A673 (cell line): Measurements from ENCODE around the gene ASXL1. TPM values are rescaled to one million over a fixed set of nuclear protein-coding genes. Genes with fewer than 3 reads are reported as not detected.

Experiments used
- BruUV-seq: library from RNA; stranded (reverse); fragments of 400-500 nt; replicated peaks from 2 replicates; lab custom pipeline; 2021; lab: Mats Ljungman, UMichigan
- CTCF ChIA-PET: fragments of 300-600 bp; sonication (Branson Sonifier 250); formaldehyde crosslinking; loops from one replicate; lab custom pipeline; 2022; ENCODE audit warnings: antibody characterized with exemption; lab: Charles Lee
- POLR2A ChIA-PET: fragments of 300-600 bp; sonication (Branson Sonifier 250); formaldehyde crosslinking; loops from one replicate; lab custom pipeline; 2022; ENCODE audit warnings: antibody characterized with exemption; ENCODE audit not compliant: low non-redundant PET; lab: Charles Lee
- DNase-seq: peaks from one replicate; pipeline ENCODE4 v3.0.0-alpha.2; 2015; ENCODE audit warnings: low spot score
- H3K27ac ChIP-seq: fragments of 200-600 bp; sonication (generic); 2 replicates; pipeline ENCODE4 v1.5.1; 2016; ENCODE audit warnings: mixed run types, low read depth, mild to moderate bottlenecking, mixed read lengths, antibody characterized with exemption, low read length; ENCODE audit not compliant: poor library complexity, severe bottlenecking
- H3K27me3 ChIP-seq: fragments of 200-600 bp; sonication (generic); replicated peaks from 2 replicates; pipeline ENCODE4 v1.6.1; 2017; ENCODE audit warnings: mixed run types, low read depth, mild to moderate bottlenecking, mixed read lengths, antibody characterized with exemption, low read length; ENCODE audit not compliant: insufficient read depth, poor library complexity
- H3K36me3 ChIP-seq: fragments of 200-600 bp; sonication (generic); 2 replicates; pipeline ENCODE4 v1.6.1; 2016; ENCODE audit warnings: mixed run types, mild to moderate bottlenecking, mixed read lengths, antibody characterized with exemption, low read length; ENCODE audit not compliant: insufficient read depth, poor library complexity, severe bottlenecking
- H3K4me1 ChIP-seq: fragments of 200-600 bp; sonication (generic); 2 replicates; pipeline ENCODE4 v1.6.1; 2017; ENCODE audit warnings: mixed run types, mild to moderate bottlenecking, mixed read lengths, antibody characterized with exemption, low read length; ENCODE audit not compliant: insufficient read depth, poor library complexity, severe bottlenecking
- H3K4me3 ChIP-seq: fragments of 200-600 bp; sonication (generic); 2 replicates; pipeline ENCODE4 v1.5.1; 2016; ENCODE audit warnings: low read depth, mixed run types, mild to moderate bottlenecking, mixed read lengths, low read length; ENCODE audit not compliant: poor library complexity, severe bottlenecking
- H3K9me3 ChIP-seq: fragments of 200-600 bp; sonication (generic); 2 replicates; pipeline ENCODE4 v1.6.1; 2016; ENCODE audit warnings: mixed run types, low read depth, mild to moderate bottlenecking, mixed read lengths, antibody characterized with exemption, low read length; ENCODE audit not compliant: poor library complexity, severe bottlenecking
- EZH2 ChIP-seq: fragments of 200-600 bp; sonication (generic); IDR thresholded peaks from 2 replicates; pipeline ENCODE4 v1.6.1; 2017; ENCODE audit warnings: borderline replicate concordance, low read depth, mild to moderate bottlenecking, mixed read lengths, antibody characterized with exemption, low read length; ENCODE audit not compliant: poor library complexity, severe bottlenecking
- intact Hi-C: fragments of 100-400 bp; cut with micrococcal nuclease; formaldehyde crosslinking; loops from one replicate; pipeline ENCODE4 v1.10.0; 2022; ENCODE audit not compliant: unreplicated experiment
- total RNA-seq: library from RNA; stranded (reverse); gene quantifications from 2 replicates; pipeline ENCODE4 v1.2.3, GENCODE V29; 2021
- TF ChIP-seq, protein P1 (sequence below): fragments of 300-800, 200-600 bp; sonication (generic); conservative IDR thresholded peaks from 2 replicates; pipeline ENCODE4 v1.5.1; 2017; ENCODE audit warnings: low read depth, mild to moderate bottlenecking, antibody characterized with exemption, low read length, moderate library complexity, mixed read lengths

ASXL1 gene
- total RNA-seq, 1 experiment from 2014 or later, result 101 TPM

DNA sequence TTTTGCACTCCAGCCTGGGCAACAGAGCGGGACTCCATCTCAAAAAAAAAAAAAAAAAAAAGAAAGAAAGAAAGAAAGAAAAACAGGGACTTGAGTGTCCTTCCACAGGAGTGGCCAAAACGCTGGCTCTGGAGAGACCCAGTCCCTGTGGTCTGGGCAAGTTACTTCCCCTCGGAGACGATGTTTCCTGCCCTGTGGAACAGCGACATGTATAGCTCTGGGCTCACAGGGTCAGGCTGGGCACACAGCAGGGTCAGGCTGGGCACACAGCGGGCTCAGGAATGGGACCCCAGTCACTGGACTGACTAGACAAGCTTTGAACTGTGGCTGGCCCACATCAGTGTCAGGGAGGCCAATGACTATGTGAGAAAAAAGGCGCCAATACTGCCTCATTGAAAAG is 110.7 kb downstream of the ASXL1 start:
- ChIA-PET CTCF (no interaction called here), POLR2A (interaction anchor here (0.5 kb wide), 1 partner anchor 428 kb away, joined by 3 read pairs; no protein-coding TSS in a partner anchor)
- TF ChIP-seq, protein P1, sequence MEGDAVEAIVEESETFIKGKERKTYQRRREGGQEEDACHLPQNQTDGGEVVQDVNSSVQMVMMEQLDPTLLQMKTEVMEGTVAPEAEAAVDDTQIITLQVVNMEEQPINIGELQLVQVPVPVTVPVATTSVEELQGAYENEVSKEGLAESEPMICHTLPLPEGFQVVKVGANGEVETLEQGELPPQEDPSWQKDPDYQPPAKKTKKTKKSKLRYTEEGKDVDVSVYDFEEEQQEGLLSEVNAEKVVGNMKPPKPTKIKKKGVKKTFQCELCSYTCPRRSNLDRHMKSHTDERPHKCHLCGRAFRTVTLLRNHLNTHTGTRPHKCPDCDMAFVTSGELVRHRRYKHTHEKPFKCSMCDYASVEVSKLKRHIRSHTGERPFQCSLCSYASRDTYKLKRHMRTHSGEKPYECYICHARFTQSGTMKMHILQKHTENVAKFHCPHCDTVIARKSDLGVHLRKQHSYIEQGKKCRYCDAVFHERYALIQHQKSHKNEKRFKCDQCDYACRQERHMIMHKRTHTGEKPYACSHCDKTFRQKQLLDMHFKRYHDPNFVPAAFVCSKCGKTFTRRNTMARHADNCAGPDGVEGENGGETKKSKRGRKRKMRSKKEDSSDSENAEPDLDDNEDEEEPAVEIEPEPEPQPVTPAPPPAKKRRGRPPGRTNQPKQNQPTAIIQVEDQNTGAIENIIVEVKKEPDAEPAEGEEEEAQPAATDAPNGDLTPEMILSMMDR, result no peak
- no peak for TF ChIP-seq EZH2
- H3K27ac ChIP-seq, result no peak overlapping the region
- no peaks in the 10 kb centered on the region for H3K9me3 ChIP-seq
- H3K4me3 ChIP-seq, result no peak overlapping the region
- DNase-seq, result no peak
- H3K27me3 ChIP-seq, result no peaks in the 10 kb centered on the region
- no peaks in the 10 kb centered on the region for H3K36me3 ChIP-seq
- intact Hi-C loops, result no loop called here
- BruUV-seq, result no TSS peak
- no peaks in the 10 kb centered on the region for H3K4me1 ChIP-seq

DNA sequence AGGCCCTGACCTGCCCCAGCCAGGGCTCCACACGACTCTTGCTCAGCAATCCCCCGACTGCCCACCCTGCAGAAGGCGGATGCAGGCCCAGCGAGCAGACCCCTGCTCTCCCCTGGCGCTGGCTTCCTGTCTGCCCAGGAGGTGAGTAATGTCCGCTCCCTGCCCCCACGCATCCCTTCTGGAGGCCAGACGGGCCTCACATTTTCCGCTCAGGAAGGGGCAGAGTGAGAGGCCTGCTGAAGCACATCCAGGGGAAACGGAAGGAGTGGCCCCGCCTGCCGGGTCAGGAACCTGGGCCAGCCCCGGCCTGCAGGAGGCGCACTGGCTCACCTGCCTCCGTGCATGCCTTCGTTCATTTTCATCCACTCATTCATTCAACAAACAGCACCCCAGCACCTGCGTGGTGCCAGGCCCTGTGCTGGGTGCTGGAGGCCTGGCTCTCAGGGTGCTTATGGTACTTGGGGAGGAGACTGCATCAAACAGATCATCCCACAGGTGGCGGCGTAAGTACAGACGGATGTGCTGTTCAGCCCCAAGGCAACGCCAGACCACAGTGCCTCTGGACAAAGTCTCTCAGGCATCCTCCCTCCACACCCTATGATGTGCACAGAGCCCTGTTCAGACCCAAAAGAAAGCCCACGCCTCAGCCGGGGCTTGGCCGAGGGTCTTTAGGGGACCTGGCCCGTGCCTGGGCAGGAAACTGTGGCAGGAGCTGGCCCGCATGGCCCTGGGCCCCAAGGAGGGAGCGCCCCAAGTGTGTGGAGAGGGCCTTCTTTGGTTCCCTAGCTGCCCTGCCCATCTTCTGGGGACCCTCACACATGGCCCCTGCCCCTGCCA is 112.1 kb downstream of the ASXL1 start:
- H3K27ac ChIP-seq, result no peak overlapping the region

DNA sequence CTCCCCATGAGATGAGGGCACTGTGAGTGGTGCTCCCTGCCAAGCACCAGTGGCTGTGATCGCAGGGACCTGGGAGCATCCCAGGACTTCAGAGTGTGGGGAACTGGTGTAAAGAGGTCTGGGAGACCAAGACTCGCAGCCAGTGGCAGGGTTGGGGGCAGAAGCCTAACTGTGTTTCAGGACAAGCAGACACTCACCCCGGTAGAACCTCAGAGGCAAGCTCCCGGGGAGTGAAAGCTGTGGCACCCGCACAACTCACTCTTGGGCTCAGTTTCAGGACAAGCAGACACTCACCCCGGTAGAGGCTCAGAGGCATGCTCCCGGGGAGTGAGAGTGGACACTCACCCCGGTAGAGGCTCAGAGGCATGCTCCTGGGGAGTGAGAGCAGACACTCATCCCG is 112.8 kb downstream of the ASXL1 start:
- no peaks in the 10 kb centered on the region for H3K36me3 ChIP-seq
- no peak overlapping the region for H3K27ac ChIP-seq
- ChIA-PET POLR2A (no interaction called here), CTCF (no interaction called here)
- H3K4me3 ChIP-seq, result no peak overlapping the region
- peaks cover 9% of the 10 kb centered on the region for H3K4me1 ChIP-seq
- DNase-seq, result no peak
- no peaks in the 10 kb centered on the region for H3K9me3 ChIP-seq
- BruUV-seq, result no TSS peak
- TF ChIP-seq, protein P1, result no peak
- TF ChIP-seq EZH2, result no peak
- no peaks in the 10 kb centered on the region for H3K27me3 ChIP-seq
- intact Hi-C loops, result no loop called here

More for the DNA sequence above, 112.1 kb downstream of the ASXL1 start:
- intact Hi-C loops, result no loop called here
- Histone ChIP-seq H3K36me3 (no peaks in the 10 kb centered on the region), H3K27me3 (no peaks in the 10 kb centered on the region), H3K4me3 (no peak overlapping the region), H3K9me3 (no peaks in the 10 kb centered on the region), H3K4me1 (peaks cover 3% of the 10 kb centered on the region)
- peak; percentile 37 for DNase-seq
- no TSS peak for BruUV-seq
- CTCF ChIA-PET, result no interaction called here
- POLR2A ChIA-PET, result no interaction called here
- TF ChIP-seq, protein P1, result peak; percentile 55
- no peak for TF ChIP-seq EZH2
